ENCODE measurements around the gene SMC4. TPM values are rescaled to one million over a fixed set of nuclear protein-coding genes. Genes with fewer than 3 reads are reported as not detected.

The SMC4 gene
- total and polyA plus RNA-seq, 2 of the 13 experiments (the other 11 are each of a cell fraction or from before 2014, with no cell fraction given), result 19.2 to 74.3 TPM

- H3K27me3 ChIP-seq (ENCODE audit: control insufficient read depth in 1 of 2, insufficient read depth in 2 of 2, low read length in 2 of 2), result no peaks in the 10 kb centered on the region
- 86% methylated on average over 7 of the region's 7 CpGs for WGBS (ENCODE audit: low lambda C conversion rate)
- H3K79me2 ChIP-seq (ENCODE audit: insufficient read depth, low read length), result no peaks in the 10 kb centered on the region
- DNase-seq (ENCODE audit: low spot score) (no peak), FAIRE-seq (no peak), ATAC-seq (no peak)
- H3K4me3 ChIP-seq (replicated peaks in 1 of 3; ENCODE audit: insufficient read depth in 1 of 3, low read depth in 2 of 3, low read length in 3 of 3), result no peak overlapping the region
- no peak overlapping the region for H3K27ac ChIP-seq (ENCODE audit: extremely low read length, insufficient read depth, low read length)
- H3K36me3 ChIP-seq (replicated peaks in 1 of 2; ENCODE audit: control insufficient read depth in 1 of 2, insufficient read depth in 2 of 2, low read length in 2 of 2), result no peaks in the 10 kb centered on the region; a peak in 1 of 5 replicates
- intact Hi-C loops (cut with micrococcal nuclease; ENCODE audit: unreplicated experiment), result no loop called here
- H2AFZ ChIP-seq (ENCODE audit: low read length), result no peak overlapping the region
- H4K20me1 ChIP-seq (ENCODE audit: insufficient read depth, low read length), result no peaks in the 10 kb centered on the region
- ChIA-PET POLR2A (no interaction called here), CTCF (ENCODE audit: low intra/inter-chr PET ratio, low total read pairs) (no interaction called here)
- TF ChIP-seq ZNF296 (CRISPR knock-in tag; conservative IDR thresholded peaks at IDR 0.05) (no peak), RFXANK (CRISPR knock-in tag; IDR thresholded peaks at IDR 0.05) (no peak), CREB3 (CRISPR knock-in tag; IDR thresholded peaks at IDR 0.05) (no peak), PHB2 (IDR thresholded peaks at IDR 0.05; ENCODE audit: partially characterized antibody) (no peak), ZNF777 (CRISPR knock-in tag; IDR thresholded peaks at IDR 0.05) (no peak), ZNF383 (CRISPR knock-in tag; IDR thresholded peaks at IDR 0.05; ENCODE audit: borderline replicate concordance) (no peak), EHMT2 (IDR thresholded peaks at IDR 0.05; ENCODE audit: borderline replicate concordance, low read depth, low read length) (no peak), ZNF687 (CRISPR knock-in tag; IDR thresholded peaks at IDR 0.05) (no peak), ZNF709 (CRISPR knock-in tag; IDR thresholded peaks at IDR 0.05) (no peak), BORCS8-MEF2B (CRISPR knock-in tag; IDR thresholded peaks at IDR 0.05) (no peak), ZBTB8A (CRISPR knock-in tag; IDR thresholded peaks at IDR 0.05; ENCODE audit: borderline replicate concordance, low read depth) (no peak), ZC3H4 (CRISPR knock-in tag; IDR thresholded peaks at IDR 0.05; ENCODE audit: borderline replicate concordance) (no peak), HOXD1 (CRISPR knock-in tag; IDR thresholded peaks at IDR 0.05) (no peak), ARID5B (CRISPR knock-in tag; IDR thresholded peaks at IDR 0.05) (no peak), IKZF5 (CRISPR knock-in tag; IDR thresholded peaks at IDR 0.05) (no peak)
- no peak overlapping the region for H3K4me2 ChIP-seq (ENCODE audit: low read depth, low read length)
- no peak overlapping the region for H3K9ac ChIP-seq (ENCODE audit: insufficient read depth, low read depth, low read length)
- H3K9me3 ChIP-seq (ENCODE audit: low read length), result no peaks in the 10 kb centered on the region
- in situ Hi-C loops (cut with HindIII; ENCODE audit: extremely low pct_ligation_motif_present, low pct_unique_long_range_greater_than_20kb), result no loop called here
- H3K4me1 ChIP-seq (ENCODE audit: insufficient read depth, low read length), result no peaks in the 10 kb centered on the region
- BruUV-seq (replicated peaks), result no TSS peak
These were observed 41.2 kb downstream of the SMC4 start for GRCh38 chr3:160440687-160441086.
